CD4-positive, alpha-beta T cell treated with Interleukin-2 at 100 ng/mL for 4 hours (primary cell): ENCODE data around the gene LMAN1.

Experiments
- DNase-seq: peaks from one replicate; pipeline ENCODE4 v3.0.0-alpha.2; 2020; ENCODE audit warnings: low spot score

Gene LMAN1, protein sequence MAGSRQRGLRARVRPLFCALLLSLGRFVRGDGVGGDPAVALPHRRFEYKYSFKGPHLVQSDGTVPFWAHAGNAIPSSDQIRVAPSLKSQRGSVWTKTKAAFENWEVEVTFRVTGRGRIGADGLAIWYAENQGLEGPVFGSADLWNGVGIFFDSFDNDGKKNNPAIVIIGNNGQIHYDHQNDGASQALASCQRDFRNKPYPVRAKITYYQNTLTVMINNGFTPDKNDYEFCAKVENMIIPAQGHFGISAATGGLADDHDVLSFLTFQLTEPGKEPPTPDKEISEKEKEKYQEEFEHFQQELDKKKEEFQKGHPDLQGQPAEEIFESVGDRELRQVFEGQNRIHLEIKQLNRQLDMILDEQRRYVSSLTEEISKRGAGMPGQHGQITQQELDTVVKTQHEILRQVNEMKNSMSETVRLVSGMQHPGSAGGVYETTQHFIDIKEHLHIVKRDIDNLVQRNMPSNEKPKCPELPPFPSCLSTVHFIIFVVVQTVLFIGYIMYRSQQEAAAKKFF

DNA sequence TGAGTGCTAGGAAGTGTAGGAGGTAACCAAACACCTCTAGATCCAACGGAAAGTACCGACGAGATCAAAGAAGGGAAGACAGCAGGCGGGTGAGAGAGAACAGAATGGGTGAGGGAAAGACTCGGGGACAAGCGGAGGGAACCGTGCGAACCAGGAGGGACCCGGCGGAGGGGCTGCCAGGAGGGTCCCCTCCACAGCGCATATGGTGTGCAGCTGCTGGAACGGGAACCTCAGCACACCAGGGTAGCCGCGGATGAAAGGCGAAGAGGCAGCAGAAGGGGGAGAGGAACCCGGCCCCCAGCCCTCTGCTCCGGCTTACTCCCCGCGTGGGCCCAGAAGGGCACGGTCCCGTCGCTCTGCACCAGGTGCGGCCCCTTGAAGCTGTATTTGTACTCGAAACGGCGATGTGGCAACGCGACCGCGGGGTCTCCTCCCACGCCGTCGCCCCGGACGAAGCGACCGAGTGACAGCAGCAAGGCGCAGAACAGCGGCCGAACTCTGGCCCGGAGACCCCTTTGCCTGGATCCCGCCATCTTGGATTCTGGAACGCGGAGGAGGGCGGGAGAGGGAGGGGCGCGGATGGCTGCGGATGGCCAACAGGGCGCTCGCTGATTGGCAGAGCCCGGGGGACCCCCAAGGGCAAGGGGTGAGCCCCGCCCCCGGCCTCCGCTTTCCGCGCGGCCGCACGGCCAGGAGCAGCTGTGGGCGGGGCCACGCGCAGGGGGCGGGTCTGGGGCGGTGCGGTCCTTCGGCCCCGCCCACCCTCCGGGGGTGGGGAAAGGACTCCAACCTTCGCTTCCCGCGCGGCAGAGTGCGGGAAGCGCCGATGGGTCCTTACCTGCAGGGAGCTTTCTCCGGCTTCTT, at the start of gene LMAN1:
TSS of gene LMAN1 (minus strand) at position 554 of the 864 bp plus-strand sequence. CDS start at position 533, 21 bp downstream.
- peak; percentile 91 for DNase-seq

DNA sequence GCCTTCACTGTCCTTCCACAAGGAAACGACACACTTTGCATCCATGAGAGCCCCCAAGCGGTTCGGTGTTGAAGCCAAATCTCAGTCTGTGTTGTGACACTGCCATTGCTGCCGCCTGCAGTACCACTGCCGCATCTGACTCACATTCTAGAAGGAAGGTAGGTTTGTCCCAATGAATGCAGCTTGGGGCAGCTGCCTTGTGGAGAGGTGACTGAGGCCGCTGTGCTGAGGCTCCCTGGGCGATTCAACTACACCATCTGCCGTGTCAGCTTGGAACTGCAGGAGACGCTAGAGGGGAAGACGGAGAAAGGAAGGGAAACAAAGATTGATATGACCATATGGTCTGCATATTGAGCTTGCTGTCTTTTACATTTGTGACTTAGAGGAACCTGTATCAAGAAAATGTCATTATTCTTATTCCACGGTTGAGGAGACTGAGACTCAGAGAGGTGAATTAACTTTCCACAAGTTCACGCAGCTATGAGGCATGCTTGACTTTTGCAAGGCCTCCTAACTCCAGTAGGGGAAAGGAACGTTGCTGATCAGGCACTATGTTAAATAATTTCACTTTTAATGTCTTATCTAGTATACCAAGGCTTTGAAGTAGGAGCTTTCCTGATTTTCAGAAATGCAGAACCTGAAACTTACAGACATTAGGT, 43.5 kb upstream of the LMAN1 start:
- DNase-seq = peak; percentile 70

DNA sequence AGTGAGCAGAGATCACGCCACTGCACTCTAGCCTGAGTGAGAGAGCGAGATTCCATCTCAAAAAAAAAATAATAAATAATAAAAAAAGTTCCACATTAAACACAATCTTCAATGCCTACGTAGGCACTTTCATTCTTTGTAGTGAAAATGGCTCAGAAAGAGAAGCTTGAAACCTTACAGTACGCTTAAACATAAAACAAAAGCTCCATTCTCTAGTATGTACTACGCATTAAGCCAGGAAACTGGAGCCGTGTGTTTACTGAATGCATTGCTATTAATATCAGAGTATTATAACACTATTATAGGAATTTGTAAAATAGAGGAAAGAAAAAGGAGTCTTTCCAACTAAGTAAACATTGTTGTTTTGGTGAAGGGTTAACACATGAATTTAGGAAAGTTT, 41.3 kb upstream of the LMAN1 start:
- DNase-seq = no peak

DNA sequence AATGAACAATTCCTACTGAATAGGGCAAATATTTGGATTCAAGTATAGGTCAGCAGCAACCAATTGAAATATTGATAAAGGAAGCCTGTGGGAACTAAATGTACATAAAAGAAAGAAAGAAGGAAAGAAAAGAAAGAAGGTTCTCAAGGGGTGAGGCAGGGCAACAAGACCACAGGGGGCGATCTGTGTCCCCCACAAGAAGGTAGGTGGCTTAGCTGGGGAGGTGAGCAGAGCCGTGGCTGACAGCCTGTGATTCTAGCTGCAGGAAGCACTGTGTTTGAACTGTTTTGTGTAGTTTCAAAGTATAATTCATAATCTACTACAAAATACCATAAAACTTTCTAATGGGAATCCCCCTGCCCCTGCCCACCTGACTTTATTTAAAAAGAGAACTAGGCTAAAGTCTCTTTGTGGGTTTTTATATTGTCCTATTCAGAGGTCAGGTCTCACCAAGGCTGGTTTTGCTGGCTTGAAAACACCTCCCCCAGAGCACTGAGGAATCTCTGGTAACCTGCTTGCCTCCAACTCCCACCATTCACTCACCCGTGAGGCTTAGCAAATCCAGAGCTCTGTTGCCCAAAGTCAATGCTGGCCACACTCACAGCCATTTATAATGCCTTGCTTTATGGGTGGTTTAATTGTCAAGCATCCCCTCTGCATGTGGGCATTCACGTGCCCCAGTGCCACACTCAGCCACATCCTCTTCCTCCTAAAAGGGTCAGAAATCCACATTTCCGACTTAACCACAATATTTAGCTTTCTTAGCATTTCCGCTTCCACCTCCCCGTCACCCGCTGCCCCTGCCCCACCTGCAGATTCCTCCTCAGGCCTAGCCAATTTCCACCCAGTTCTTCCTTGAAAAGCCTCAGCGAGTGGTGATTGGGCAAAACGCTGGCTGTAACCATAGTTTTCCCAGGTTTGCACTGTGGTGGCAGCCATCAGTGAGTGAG, 36.4 kb upstream of the LMAN1 start:
- DNase-seq = no peak

DNA sequence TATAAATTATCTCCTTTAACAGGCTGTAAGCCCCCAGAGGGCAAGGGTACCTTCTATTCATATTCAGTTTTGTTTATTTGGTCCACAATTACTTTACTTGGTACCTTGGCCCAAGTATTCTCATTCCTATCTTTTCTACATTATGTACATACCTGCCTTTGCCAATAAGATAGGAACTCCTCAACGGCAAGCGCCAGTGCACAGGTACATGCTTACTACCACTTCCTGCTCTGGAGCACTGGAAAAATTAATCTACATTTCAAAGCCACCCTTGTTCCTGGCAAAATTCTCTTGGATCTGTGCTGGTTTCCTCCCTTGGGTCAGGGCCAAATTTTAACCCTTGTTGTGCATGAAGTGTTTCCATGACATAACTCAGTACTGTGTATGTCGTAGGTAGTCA, 34.3 kb upstream of the LMAN1 start:
- no peak for DNase-seq

DNA sequence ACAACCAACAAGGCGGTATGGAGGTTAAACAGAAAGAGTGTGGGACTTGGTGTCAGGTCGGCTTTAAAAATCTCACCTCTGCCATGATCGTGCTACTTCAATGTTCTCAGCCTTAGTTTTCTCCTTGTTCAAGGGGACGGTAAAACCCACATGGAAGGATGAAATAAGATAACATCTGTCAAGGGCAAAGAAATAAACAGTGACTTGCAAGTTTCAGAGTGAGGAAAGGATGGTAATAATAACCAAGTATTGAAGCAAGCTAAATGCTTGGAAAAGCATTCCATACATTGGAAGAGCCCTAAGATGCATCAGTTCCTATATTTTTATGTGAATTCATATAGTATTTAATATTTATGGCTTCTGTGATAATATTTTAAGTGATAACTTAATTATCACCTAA, 29.8 kb upstream of the LMAN1 start:
- no peak for DNase-seq

DNA sequence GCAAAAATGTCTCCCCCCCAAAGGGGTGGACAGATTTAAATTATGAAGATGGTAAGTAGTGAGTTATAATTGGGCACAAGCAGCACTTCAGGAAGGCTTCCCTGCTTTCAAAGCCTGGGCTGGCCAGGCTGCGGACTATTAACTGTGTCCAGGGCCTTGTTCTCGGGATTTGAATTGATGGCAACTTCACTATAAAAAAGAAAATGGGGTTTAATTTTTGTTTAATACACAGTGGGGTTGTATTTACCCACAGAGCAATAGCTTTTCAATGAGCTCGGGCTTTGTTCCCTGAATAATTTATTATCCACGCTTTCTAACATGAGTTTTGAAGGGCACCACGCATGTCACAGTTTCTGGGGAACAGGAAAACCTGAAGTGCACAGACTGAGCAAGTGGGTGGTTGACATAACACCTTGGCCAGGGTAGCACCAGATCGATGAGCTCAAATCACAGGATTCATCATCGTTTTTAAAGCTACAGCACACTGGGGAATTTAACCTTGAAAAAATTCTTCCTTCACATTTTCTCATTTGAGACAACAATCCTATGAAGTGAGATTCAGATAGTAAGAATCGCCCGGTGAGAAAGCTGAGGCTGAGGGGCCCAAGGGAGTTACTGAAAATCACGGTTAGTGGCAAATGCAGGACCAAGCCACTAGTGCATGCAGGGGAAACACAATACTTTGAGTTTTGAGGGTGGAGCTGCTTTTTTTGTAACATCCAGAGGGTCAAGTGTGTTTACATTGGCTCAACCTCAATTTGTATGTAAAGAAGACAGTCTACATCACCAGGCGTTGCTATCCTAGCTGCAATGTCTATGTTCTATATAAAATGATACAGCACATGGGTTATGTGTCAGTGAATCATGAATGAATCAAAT, 28.9 kb upstream of the LMAN1 start:
- DNase-seq = no peak

DNA sequence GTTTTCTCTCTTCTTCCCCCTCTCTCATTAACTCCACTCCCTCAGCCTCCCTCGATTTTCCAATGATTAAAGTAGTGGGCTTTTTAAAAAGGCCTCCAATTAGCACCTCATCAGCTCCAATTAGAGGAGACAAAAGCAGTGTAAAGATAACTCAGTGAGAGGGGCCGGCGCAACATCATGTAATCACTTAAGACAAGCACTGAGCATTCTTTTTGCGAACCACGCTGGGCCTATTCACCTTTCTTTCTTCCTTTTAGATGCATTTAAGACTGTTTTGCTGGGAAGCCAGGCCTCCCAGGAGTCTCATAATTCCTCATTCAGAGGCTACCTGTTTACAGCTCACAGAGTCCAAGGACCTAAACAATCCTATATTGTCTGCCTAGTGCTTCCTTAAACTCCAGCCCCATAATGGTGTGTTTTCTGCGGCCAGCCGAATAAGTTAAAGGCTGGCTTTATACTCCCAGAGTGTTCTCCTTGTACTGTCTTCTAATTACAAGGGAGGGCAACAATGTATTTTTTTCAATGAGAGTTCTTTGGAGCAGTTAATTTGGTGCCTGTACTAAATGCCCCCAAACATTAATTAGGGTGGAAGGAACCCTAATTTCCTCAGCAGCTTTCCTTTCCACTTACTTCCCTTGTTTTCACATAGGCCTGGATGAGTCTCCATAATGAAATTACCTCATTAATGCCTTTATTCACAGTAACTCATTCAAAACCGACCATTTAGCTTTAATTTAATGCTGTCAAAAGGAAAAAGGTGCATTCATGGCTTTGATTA, 28.0 kb upstream of the LMAN1 start:
- DNase-seq = no peak

DNA sequence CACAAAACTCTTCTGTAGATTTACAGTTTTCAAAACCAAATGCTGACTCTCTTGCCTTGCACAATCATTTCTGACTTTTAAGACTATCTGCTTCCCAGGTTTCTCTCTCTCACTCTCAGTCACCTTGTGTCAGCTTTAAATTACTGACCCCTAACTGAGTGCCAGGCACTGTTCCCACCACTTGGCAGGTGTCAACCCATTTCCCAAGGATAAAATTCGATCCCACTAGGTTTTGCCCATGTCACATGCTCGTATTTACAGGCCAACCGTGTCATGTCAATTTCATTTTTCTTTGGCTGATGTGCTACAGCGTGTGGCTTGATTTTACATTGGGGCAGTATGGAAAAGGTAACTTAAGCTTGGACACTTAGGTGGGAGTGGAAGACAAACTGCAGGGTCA, 26.1 kb upstream of the LMAN1 start:
- DNase-seq = no peak

DNA sequence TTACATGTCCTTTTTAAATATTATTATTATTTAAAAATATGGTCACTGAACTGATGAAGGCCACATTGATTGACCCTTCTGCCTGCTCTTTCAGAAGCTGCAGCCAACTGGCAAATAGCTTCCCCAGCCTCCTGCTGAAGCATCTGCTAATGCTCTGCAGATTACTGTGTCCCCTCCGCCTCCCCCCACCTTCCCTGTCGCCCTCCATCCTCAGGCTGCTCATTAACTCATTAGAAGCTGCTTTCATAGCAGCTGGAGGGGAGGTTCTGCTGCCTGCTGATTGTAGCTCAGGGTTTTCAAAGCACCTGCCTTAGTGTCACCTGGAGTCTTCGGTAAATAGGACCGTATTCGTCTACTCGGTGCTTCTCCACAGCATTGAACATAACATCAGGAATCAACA, 24.8 kb upstream of the LMAN1 start:
- DNase-seq = no peak

DNA sequence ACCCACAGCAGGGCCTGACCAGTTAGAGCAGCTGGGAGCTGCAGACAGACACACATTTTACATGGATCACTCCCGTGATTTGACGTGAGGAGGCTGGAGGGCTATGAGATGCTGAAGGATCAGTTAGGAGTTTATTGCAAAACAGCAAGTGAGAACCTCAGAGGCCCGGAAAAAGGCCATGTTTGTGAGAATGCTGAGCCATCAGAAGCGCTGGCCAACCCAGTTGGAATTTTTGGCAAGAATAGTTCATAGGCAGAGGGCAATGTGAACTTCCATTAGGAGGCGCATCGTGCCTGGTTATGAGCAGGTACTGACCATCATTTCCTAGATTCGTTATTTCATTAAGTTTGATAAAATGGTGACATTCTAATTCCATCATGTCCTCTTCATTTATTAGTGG, 23.3 kb upstream of the LMAN1 start:
- no peak for DNase-seq

DNA sequence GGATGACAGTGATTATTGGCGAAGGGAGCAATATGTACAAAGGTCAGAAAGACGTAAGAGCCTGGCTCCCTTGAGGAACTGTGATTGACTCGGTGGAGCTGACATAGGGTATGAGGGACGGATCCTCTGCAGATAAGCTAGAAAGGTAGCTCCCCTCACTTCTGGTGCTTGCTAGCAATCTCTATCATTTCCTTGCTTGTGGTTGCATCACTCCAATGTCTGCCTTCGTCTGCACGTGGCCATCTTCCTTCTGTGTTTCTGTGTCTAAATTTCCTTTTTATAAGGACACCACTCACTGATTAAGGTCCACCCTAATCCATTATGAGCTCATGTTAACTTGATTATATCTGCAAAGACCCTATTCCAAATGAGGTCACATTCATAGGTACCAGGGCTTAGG, 22.9 kb upstream of the LMAN1 start:
- no peak for DNase-seq

DNA sequence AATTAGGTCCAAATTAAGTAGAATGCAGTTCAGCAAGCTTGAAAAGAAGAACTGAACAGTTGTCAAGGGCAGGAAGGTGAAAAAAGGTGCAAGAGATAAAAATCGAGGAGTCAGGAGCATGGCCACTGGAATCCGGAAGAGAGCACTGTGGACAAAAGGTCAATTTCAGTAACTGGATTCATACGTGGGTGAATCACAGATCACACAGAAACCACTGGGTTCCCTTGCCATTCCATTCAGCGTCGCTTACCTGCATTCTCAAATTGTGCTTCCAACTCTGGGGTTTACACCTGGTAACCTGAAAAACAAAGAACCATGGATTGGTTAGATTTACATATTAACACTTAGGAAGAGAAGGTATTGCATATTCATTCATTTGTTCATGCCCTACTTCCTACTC, 21.6 kb upstream of the LMAN1 start:
- no peak for DNase-seq

DNA sequence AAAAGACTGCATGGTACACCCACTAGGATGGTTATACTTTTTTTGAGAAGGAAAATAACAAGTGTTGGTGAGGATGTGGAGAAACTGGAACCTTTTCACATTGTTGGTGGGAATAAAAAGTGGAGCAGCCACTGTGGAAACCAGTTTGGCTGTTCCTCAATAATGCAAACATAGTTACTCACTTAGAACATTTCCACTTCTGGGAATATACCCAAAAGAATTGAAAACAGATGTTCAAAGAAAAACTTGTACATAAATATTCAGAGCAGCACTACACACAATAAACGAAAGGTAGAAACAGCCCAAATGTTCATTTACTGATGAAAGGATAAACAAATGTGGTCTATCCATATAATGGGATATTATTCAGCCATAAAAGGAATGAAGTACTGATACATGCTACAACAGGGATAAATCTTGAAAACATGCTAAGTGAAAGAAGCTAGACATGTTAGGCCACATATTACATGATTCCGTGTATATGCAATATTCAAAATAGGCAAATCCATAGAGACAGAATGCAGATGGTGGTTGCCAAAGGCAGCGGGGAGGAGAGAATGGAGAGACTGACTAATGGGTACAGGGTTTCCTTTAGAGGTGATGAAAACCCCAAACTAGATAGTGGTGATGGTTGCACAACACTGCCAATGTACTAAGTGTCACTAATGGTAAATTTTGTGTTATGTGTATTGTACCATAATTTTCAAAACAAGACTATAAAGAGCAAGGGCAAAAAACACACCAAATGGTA, 20.9 kb upstream of the LMAN1 start:
- DNase-seq = no peak

DNA sequence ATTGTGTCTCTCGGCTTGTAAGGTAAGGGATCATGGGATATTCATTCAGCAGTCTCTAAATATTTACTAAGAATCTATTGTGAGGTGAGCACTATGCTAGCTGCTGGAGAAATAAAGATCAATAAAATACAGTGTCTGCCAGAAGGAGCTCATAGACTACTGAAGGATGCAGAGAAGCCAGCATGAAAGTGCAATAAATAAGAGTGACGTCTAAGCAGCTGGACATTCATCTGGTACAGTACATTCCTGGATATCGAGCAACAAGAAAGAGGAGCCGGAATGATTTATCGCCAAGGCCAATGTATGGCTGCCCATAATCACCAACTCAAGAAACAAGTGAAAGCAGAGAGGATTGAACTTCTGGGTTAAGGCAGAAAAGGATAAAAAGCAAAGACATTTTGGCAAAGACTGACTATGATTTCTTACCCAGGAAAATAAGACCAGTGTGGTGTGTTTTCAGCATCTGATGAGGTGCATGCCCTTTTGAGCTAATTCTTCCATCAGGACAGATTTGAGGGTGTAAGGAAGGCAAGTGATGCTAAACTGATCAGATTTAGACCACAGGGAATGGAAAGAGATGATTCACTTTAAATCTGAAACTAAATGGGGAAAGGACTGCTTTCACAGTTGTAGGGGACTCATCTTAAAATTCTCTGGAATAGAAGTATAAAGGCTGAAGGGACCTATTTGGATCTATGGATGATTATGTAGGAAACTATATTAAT, 18.7 kb upstream of the LMAN1 start:
- DNase-seq = no peak

DNA sequence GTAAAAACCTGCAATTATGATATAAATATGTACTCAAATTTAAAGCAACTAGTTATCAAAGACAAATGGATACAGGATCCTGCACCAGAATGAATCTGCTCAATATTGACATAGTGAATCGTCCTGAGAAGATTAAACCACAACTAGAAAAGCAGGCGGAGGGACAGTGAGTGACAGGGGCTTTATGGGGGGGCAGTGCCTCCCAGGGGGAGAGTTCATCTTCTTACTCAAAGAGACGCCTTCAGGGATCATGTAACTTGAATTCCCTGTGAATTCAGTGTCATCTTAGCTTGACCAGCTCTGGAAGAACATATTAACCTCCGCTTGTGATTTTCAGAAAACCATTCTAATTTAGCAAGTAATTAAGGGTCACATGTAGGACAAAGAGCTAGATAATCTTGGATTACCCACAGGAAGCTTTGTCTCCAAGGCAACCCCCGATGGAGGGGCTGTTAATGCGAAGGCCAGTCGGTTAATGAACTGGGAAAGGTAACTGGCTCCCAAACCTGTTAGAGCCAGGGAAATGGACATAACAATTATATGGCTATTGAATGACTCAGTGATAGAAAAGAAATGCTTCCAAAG, 17.4 kb upstream of the LMAN1 start:
- no peak for DNase-seq

DNA sequence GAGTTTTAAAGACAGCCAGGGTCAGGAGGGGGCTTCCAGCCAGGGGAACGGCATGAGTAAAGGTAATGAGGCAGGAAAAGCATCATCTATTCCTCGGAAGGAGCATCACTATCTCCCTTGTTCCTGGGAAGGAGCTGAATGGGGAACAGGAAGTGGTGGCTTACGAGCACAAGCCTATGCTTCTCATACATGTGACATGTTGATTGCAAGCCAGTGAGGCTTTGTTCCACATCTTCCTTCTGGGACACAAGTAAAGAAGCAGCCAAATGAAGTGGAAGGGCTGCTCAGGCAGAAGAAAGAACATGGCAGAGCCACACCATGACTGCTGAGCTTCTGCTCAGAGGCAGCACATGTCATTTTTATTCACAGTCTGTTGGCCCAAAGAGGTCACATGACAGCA, 15.1 kb upstream of the LMAN1 start:
- DNase-seq = no peak

DNA sequence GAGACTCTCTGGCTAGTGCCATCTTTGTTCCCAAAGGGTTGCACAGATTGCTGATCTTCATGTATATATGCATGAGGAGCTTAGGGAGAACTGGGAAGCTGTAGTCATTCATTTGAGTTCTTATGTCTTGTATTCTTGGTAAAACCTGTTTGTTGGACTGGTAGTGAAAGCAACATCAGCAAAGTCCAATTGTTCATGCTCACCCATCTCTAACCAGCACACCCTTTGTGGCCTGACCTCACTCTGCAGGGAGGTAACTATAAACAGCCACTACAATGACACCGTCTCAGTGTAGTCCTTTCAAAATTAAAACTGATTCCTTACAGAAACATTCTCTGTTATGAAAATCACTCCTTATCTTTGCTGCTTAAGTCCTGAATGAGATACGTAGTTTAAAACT, 13.9 kb upstream of the LMAN1 start:
- DNase-seq = no peak
